ENCODE measurements around the gene ACO1. TPM values are rescaled to one million over a fixed set of nuclear protein-coding genes. Genes with fewer than 3 reads are reported as not detected.
A peak's percentile ranks its signal among the peaks of the same experiment; 100 is the strongest.

ACO1 gene
- total RNA-seq, 4 donors from 2014 or later: 10.7 to 25.7 (median 21.5) TPM

DNA sequence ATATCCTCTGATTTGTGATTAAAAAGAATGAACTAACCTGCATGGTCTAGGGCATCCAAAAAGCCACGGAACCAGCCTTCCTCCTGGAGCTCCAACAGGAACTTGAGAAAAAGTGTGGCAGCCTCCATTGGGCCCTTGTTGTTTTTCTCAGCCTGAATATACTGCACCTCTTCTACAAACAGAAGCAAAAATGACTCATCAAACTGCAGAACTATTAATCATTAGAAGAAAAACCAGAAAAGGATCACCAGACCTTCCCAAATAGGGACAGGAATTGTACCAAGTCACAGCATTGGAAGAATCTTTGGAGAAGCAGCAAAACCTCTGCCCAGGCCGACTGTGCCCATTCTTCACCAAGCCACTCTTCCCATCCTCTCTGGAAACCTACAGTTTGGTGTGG, 116.3 kb downstream of the ACO1 start:
- TF ChIP-seq, protein P1, sequence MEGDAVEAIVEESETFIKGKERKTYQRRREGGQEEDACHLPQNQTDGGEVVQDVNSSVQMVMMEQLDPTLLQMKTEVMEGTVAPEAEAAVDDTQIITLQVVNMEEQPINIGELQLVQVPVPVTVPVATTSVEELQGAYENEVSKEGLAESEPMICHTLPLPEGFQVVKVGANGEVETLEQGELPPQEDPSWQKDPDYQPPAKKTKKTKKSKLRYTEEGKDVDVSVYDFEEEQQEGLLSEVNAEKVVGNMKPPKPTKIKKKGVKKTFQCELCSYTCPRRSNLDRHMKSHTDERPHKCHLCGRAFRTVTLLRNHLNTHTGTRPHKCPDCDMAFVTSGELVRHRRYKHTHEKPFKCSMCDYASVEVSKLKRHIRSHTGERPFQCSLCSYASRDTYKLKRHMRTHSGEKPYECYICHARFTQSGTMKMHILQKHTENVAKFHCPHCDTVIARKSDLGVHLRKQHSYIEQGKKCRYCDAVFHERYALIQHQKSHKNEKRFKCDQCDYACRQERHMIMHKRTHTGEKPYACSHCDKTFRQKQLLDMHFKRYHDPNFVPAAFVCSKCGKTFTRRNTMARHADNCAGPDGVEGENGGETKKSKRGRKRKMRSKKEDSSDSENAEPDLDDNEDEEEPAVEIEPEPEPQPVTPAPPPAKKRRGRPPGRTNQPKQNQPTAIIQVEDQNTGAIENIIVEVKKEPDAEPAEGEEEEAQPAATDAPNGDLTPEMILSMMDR (IDR thresholded peaks at IDR 0.05): no peak
- no peak for TF ChIP-seq POLR2A (IDR thresholded peaks at IDR 0.05)
- Histone ChIP-seq H3K4me3 (peak overlapping the region in 1 of 4 donors; percentile 3), H3K4me1 (peaks cover 0 to 14% (median 0%) of the 10 kb centered on the region in 3 donors), H3K9me3 (peaks cover 0 to 6% (median 0%) of the 10 kb centered on the region in 3 donors), H3K27ac (peak overlapping the region in 3 of 4 donors; percentile 74 to 75 (median 75)), H3K36me3 (peaks cover 0 to 45% (median 0%) of the 10 kb centered on the region in 3 donors), H3K27me3 (no peaks in the 10 kb centered on the region)
- DNase-seq: no peak
- WGBS, 2 donors: 40 to 60% methylated on average over 2 of the region's 2 CpGs
- intact Hi-C loops (cut with DNase I): no loop called here

DNA sequence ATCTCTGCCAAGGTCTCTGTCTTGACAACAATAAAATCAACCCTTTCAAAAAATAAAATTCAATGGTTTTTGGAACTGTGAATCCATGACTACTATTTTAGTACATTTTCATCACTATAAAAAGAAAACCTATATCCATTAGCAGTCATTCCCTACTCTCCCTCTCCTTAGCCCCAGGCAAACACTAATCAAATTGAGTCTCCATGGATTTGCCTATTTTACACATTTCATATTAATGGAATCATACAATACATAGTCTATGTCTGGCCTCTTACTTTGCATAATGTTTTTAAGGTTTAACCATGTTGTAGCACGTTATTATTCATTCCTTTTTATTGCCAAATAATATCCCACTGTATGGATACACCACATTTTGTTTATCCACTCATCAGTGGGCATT, 117.4 kb downstream of the ACO1 start:
- peaks cover 0 to 6% (median 0%) of the 10 kb centered on the region in 3 donors for H3K9me3 ChIP-seq
- TF ChIP-seq, protein P1 (IDR thresholded peaks at IDR 0.05): no peak
- no peak for TF ChIP-seq POLR2A (IDR thresholded peaks at IDR 0.05)
- H3K36me3 ChIP-seq: peaks cover 0 to 35% (median 0%) of the 10 kb centered on the region in 3 donors
- peak overlapping the region; percentile 10 to 75 (median 26) for H3K27ac ChIP-seq
- H3K4me1 ChIP-seq: peaks cover 0 to 14% (median 0%) of the 10 kb centered on the region in 3 donors
- WGBS, 2 donors: 81 to 84% methylated on average over 1 of the region's 1 CpG
- no peak for DNase-seq
- intact Hi-C loops (cut with DNase I): no loop called here
- H3K27me3 ChIP-seq: no peaks in the 10 kb centered on the region
- H3K4me3 ChIP-seq: no peak overlapping the region

DNA sequence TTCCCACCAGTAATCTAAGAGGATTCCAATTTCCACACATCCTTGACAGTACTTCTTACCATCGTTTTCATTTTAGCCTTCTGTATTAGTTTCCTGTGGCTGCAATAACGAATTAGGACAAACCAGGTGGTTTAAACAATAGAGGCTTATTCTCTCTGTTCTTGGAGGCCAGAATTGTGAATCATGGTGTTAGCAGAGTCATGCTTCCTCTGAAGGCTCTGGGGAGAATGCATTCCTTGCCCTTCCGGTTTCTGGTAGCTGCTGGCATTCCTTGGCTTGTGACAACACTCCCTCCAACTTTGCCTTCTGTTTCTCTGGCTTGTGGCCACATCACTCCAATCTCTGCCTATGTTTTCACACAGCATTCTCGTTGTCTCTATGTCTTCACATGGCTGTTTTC, 118.0 kb downstream of the ACO1 start:
- H3K4me1 ChIP-seq: peaks cover 0 to 14% (median 0%) of the 10 kb centered on the region in 3 donors
- peaks cover 0 to 6% (median 0%) of the 10 kb centered on the region in 3 donors for H3K9me3 ChIP-seq
- WGBS, 2 donors: 32 to 42% methylated on average over 3 to 4 of the region's 4 CpGs
- DNase-seq: no peak
- H3K36me3 ChIP-seq: peaks cover 0 to 29% (median 0%) of the 10 kb centered on the region in 3 donors
- peak overlapping the region; percentile 26 to 75 (median 48) for H3K27ac ChIP-seq
- H3K4me3 ChIP-seq: no peak overlapping the region
- intact Hi-C loops (cut with DNase I): no loop called here
- no peaks in the 10 kb centered on the region for H3K27me3 ChIP-seq
- no peak for TF ChIP-seq POLR2A (IDR thresholded peaks at IDR 0.05)
- TF ChIP-seq, protein P1 (IDR thresholded peaks at IDR 0.05): no peak

DNA sequence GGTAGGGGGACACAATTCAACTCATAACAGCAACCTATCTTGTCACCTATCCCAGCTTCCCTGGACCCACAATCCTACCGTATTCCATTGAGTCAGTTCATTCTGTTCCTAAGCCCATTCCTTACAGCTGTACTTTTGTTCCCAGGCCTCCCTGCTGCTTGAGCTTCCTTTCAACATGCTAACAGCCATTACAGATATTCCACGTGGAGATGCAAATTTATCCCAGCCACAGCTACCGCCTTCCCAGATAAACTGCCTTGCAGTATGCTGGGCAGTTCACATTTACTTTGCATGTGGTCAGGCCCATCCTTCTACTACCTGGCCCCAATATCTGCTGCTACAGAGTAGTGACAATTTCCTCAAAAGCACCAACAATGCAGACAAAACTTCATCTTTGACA, 118.6 kb downstream of the ACO1 start:
- Histone ChIP-seq H3K27ac (peak overlapping the region; percentile 22 to 60 (median 32)), H3K9me3 (peaks cover 0 to 6% (median 0%) of the 10 kb centered on the region in 3 donors), H3K4me3 (no peak overlapping the region), H3K4me1 (peaks cover 0 to 19% (median 0%) of the 10 kb centered on the region in 3 donors), H3K36me3 (peaks cover 0 to 25% (median 0%) of the 10 kb centered on the region in 3 donors), H3K27me3 (no peaks in the 10 kb centered on the region)
- WGBS, 2 donors: 72 to 91% methylated on average over 3 of the region's 3 CpGs
- TF ChIP-seq POLR2A (IDR thresholded peaks at IDR 0.05): no peak
- TF ChIP-seq, protein P1 (IDR thresholded peaks at IDR 0.05): no peak
- DNase-seq: no peak
- intact Hi-C loops (cut with DNase I): no loop called here

Other genes with a start within 250 kb of the ACO1 start
- gene RIGI, start 141.6 kb downstream of the ACO1 start, total RNA-seq: 10 to 100 TPM in 1 of 4 donors, 1 to 10 TPM in 3; 6.5 to 10.4 (median 8.4) TPM
- gene SMIM27, start 167.7 kb downstream of the ACO1 start, total RNA-seq: 1 to 10 TPM; 1.1 to 5.3 (median 2.0) TPM
- 10 to 100 TPM; 12.2 to 19.8 (median 16.0) TPM for gene TOPORS, start 167.9 kb downstream of the ACO1 start, total RNA-seq
- 10 to 100 TPM; 33.7 to 83.7 (median 48.3) TPM for gene NDUFB6, start 188.5 kb downstream of the ACO1 start, total RNA-seq